ENCODE data around the gene C1orf50.

Gene C1orf50

DNA sequence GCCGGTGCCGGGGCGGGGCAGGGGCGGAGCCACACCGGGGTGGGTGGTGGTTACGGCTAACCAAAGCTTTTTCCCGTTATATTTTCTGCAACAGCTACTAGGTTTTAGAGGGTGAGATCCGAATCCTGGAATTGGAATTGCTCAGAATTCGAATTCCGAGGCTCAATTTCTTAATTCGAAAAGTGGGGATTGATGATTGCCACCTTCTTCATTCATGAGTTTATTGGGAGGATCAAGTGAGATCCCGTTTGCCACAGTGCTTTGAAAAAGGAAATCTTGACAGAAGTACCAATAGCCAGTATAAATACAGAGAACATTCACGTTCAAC is 50.4 kb downstream of the C1orf50 start:
- Histone ChIP-seq H3K4me1 (ENCODE audit: control insufficient read depth in 1 of 2, insufficient read depth in 1 of 2, low read depth in 1 of 2, low read length in 1 of 2) (peaks cover 21 to 27% of the 10 kb centered on the region in 2 experiments), H3K36me3 (peaks cover 5% of the 10 kb centered on the region), H3K27me3 (no peaks in the 10 kb centered on the region), H3K4me3 (ENCODE audit: low read depth in 1 of 2, low read length in 1 of 2) (peak overlapping the region; percentile 75 to 91), H3K27ac (peak overlapping the region; percentile 98), H3K9me3 (no peaks in the 10 kb centered on the region)
- TF ChIP-seq, protein P1, sequence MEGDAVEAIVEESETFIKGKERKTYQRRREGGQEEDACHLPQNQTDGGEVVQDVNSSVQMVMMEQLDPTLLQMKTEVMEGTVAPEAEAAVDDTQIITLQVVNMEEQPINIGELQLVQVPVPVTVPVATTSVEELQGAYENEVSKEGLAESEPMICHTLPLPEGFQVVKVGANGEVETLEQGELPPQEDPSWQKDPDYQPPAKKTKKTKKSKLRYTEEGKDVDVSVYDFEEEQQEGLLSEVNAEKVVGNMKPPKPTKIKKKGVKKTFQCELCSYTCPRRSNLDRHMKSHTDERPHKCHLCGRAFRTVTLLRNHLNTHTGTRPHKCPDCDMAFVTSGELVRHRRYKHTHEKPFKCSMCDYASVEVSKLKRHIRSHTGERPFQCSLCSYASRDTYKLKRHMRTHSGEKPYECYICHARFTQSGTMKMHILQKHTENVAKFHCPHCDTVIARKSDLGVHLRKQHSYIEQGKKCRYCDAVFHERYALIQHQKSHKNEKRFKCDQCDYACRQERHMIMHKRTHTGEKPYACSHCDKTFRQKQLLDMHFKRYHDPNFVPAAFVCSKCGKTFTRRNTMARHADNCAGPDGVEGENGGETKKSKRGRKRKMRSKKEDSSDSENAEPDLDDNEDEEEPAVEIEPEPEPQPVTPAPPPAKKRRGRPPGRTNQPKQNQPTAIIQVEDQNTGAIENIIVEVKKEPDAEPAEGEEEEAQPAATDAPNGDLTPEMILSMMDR (IDR thresholded peaks at IDR 0.05): no peak

DNA sequence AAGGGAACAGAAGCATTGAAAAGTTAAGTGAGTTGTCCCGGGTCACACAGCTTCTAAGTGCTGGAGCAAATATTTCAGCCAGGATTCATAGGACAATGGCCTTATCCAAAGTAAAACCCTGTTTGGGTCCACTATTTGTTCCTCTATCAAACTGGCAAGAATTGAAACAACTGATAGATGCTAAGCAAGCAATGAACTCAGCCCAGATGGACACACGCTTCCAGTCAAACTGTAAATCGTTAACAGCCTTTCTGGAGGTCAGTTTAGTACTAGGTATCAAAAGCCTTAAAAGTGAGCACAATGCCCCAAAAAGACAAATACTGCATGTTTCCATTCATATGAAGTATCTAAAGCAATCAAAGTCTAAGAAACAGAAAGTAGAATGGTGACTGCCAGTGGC is 50.9 kb downstream of the C1orf50 start:
- TF ChIP-seq, protein P1 (IDR thresholded peaks at IDR 0.05): no peak
- peaks cover 5% of the 10 kb centered on the region for H3K36me3 ChIP-seq
- H3K27ac ChIP-seq: no peak overlapping the region
- H3K4me1 ChIP-seq (ENCODE audit: control insufficient read depth in 1 of 2, insufficient read depth in 1 of 2, low read depth in 1 of 2, low read length in 1 of 2): peaks cover 21 to 27% of the 10 kb centered on the region in 2 experiments
- H3K4me3 ChIP-seq (ENCODE audit: low read depth in 1 of 2, low read length in 1 of 2): peak overlapping the region; percentile 75 to 91
- no peaks in the 10 kb centered on the region for H3K9me3 ChIP-seq
- H3K27me3 ChIP-seq: no peaks in the 10 kb centered on the region

DNA sequence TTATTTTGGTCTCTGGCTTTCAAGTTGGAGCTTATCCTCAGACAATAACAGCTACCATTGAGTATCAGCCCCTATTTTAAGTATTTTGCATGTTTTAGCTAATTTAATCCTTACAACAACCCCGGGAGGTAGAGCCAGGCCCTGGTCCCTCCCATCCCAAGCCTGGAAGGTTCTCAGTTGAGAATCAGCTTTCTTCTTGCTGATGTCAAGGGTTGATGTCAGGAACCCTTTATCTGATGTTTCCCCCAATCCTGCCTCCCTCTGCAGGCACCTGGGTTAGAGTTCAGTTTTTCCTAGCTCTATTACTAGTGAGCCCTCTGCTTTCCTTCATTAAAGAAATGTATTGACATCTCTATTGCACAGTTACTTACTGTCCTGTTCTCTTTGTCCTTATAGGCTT is 53.8 kb downstream of the C1orf50 start:
- no peak overlapping the region for H3K4me3 ChIP-seq (ENCODE audit: low read depth in 1 of 2, low read length in 1 of 2)
- peaks cover 18 to 22% of the 10 kb centered on the region in 2 experiments for H3K4me1 ChIP-seq (ENCODE audit: control insufficient read depth in 1 of 2, insufficient read depth in 1 of 2, low read depth in 1 of 2, low read length in 1 of 2)
- peaks cover 6% of the 10 kb centered on the region for H3K36me3 ChIP-seq
- H3K27me3 ChIP-seq: no peaks in the 10 kb centered on the region
- H3K27ac ChIP-seq: no peak overlapping the region
- H3K9me3 ChIP-seq: no peaks in the 10 kb centered on the region
- TF ChIP-seq, protein P1 (IDR thresholded peaks at IDR 0.05): no peak

DNA sequence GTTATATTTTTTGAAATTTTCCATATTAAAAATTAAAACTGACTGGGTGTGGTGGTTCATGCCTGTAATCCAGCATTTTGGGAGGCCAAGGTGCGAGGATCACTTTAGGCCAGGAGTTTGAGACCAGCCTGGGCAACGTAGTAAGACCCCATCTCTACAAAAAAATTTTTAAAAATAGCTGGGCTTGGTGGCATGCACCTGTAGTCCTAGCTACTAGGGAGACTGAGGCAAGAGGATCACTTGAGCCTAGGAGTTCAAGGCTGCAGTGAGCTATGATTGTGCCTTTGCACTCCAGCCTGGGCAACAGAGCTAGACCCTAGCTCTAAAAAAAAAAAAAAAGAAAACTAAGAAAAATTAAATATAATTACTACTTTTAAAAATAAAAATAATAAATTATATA is 54.6 kb downstream of the C1orf50 start:
- H3K36me3 ChIP-seq: peaks cover 6% of the 10 kb centered on the region

DNA sequence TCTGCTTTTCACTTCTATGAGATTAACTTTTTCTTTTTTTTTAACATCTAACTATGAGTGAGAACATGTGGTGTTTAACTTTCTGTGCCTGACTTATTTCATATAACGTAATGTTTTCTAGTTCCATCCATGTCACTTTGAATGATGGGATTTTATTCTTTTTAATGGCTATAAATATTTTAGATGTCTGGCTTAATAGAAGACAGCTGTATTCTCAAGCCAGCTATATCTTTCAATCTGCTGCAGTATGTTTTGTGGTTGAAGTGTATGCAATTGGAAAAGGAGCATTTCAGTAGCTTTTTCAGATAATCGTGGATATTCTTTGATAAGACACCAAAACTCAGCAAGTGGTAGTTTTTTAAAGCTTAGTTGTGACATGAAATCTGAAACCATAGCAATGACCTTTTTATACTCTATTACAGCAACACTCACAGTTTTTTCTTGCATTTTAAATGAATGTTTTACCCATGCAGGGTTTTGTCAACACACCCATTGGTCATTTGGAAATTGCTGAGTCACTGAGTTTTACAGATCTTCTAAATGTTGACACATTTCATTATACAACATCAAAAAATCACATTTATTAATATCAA is 55.8 kb downstream of the C1orf50 start:
- Histone ChIP-seq H3K9me3 (no peaks in the 10 kb centered on the region), H3K4me3 (ENCODE audit: low read depth in 1 of 2, low read length in 1 of 2) (no peak overlapping the region), H3K36me3 (peaks cover 6% of the 10 kb centered on the region), H3K27me3 (no peaks in the 10 kb centered on the region), H3K27ac (no peak overlapping the region), H3K4me1 (ENCODE audit: control insufficient read depth in 1 of 2, insufficient read depth in 1 of 2, low read depth in 1 of 2, low read length in 1 of 2) (peaks cover 3 to 7% of the 10 kb centered on the region in 2 experiments)
- TF ChIP-seq, protein P1 (IDR thresholded peaks at IDR 0.05): no peak

More for the DNA sequence above, 54.6 kb downstream of the C1orf50 start:
- Histone ChIP-seq H3K4me1 (ENCODE audit: control insufficient read depth in 1 of 2, insufficient read depth in 1 of 2, low read depth in 1 of 2, low read length in 1 of 2) (peaks cover 9 to 14% of the 10 kb centered on the region in 2 experiments), H3K9me3 (no peaks in the 10 kb centered on the region), H3K4me3 (ENCODE audit: low read depth in 1 of 2, low read length in 1 of 2) (no peak overlapping the region), H3K27me3 (no peaks in the 10 kb centered on the region), H3K27ac (no peak overlapping the region)
- TF ChIP-seq, protein P1 (IDR thresholded peaks at IDR 0.05): no peak

All from neutrophil (primary cell).